GM18951 (cell line): ENCODE measurements around the gene UBE2E1.
"Not testable (repeated sequence)": the region's sequence is repeated elsewhere in the genome, so short reads cannot be mapped to it uniquely, and the experiment has no call there.

Source experiments
- POLR2A ChIP-seq: IDR thresholded peaks from 4 replicates; pipeline ENCODE4 v1.6.1; 2011; ENCODE audit warnings: mild to moderate bottlenecking; ENCODE audit not compliant: insufficient read length, insufficient read depth; ENCODE audit errors: extremely low read depth
- in situ Hi-C: fragments of 300-500 bp; cut with MboI; formaldehyde crosslinking; loops from one replicate; pipeline ENCODE4 v1.12.0; 2022; ENCODE audit warnings: low sequenced_read_pairs, mixed read lengths, inconsistent platforms; ENCODE audit not compliant: unreplicated experiment

The UBE2E1 gene

DNA sequence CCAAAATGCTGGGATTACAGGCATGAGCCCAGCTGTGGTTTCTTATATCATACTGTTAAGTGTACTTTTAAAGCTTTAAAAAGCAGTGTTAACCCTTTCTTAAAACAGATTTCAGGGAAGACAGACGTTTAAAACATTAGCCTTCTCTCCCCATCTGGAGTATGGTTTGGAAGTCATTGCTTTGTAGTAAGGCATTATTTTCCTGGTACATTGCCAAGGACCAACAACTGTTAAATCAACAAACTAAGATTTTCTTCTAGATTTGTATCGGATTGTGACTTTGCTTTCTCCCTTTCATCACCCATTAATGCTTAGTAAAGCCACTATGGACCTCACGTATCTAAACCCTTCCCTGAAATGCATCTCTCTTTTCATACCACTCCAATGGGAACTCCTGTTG is 50.5 kb downstream of the UBE2E1 start:
- in situ Hi-C loops, result no loop called here
- TF ChIP-seq POLR2A, result no peak

GRCh38 chr3:23859012-23859743 is 53.4 kb downstream of the UBE2E1 start:
- in situ Hi-C loops, result no loop called here
- no peak for TF ChIP-seq POLR2A

- TF ChIP-seq POLR2A, result no peak
- in situ Hi-C loops, result no loop called here
Observed at GRCh38 chr3:23859839-23860382, 54.2 kb downstream of the UBE2E1 start.

DNA sequence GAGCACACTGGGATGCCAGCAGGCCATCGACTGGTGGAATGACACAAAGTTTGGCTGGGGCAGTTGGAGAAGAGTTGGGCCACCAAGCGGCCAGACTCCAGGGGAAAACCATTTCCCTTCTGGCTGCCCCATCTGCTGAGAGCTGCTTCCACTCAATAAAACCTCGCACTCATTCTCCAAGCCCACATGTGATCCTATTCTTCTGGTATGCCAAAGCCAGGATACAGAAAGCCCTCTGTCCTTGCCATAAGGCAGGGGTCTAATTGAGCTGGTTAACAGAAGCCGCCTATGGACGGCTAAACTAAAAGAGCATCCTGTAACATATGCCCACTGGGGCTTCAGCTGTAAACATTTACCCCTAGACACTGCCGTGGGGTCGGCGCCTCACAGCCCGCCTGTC is 55.9 kb downstream of the UBE2E1 start:
- TF ChIP-seq POLR2A, result no peak
- in situ Hi-C loops, result no loop called here

- in situ Hi-C loops, result no loop called here
- no peak for TF ChIP-seq POLR2A
Observed at GRCh38 chr3:23863060-23863459, 57.3 kb downstream of the UBE2E1 start.

DNA sequence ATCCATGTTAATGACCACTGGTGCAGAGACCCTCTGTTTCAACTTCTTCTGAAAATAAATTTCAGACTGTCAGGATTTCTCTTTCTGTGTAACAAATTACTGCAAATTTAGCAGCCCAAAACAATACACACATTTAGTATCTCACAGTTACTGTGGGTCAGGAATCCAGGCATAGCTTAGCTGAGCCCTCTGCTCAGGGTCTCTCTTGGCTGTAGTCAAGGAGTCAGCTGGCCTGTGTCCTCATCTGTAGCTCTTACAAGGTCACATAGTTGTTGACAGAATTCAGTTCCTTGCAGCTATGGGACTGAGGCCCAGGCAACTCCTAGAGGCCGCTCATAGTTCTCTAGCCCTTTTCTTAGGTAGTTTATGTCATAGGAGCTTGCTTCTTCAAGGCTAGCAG is 59.2 kb downstream of the UBE2E1 start:
- in situ Hi-C loops, result no loop called here
- TF ChIP-seq POLR2A, result no peak

GRCh38 chr3:23865595-23866396 is 60.0 kb downstream of the UBE2E1 start:
- in situ Hi-C loops, result no loop called here
- no peak for TF ChIP-seq POLR2A

DNA sequence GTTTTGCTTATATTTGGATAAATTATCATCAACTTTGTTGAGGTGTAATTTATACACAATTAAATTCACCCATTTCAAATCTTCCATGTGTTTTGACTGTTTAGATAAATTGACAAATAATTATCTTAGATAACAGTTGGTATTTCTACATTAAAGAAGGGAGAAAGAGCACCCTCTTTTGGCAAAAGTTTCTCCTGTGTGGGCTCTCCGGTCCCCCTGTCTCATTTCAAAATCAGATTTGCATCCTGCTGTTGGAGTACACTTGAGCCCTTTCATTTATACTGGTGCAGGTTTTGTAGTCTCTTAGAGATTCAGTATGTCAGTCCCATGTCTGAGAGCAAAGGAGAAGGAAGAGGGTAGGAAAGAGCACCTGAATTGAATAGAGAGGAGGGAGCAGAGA is 61.6 kb downstream of the UBE2E1 start:
- TF ChIP-seq POLR2A, result no peak
- in situ Hi-C loops, result no loop called here

- TF ChIP-seq POLR2A, result no peak
- in situ Hi-C loops, result no loop called here
Observed at GRCh38 chr3:23867838-23868237, 62.1 kb downstream of the UBE2E1 start.

GRCh38 chr3:23869977-23870662 is 64.4 kb downstream of the UBE2E1 start:
- in situ Hi-C loops, result no loop called here
- no peak for TF ChIP-seq POLR2A

DNA sequence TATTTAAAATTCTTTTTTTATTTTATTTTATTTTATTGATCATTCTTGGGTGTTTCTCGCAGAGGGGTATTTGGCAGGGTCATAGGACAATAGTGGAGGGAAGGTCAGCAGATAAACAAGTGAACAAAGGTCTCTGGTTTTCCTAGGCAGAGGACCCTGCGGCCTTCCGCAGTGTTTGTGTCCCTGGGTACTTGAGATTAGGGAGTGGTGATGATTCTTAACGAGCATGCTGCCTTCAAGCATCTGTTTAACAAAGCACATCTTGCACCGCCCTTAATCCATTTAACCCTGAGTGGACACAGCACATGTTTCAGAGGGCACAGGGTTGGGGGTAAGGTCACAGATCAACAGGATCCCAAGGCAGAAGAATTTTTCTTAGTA is 64.9 kb downstream of the UBE2E1 start:
- in situ Hi-C loops, result not testable (repeated sequence)

DNA sequence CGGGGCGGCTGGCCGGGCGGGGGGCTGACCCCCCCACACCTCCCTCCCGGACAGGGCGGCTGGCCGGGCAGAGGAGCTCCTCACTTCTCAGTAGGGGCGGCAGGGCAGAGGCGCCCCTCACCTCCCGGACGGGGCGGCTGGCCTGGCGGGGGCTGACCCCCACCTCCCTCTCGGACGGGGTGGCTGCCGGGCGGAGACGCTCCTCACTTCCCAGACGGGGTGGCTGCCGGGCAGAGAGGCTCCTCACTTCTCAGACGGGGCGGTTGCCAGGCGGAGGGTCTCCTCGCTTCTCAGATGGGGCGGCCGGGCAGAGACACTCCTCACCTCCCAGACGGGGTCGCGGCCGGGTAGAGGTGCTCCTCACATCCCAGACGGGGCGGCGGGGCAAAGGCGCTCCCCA is 65.6 kb downstream of the UBE2E1 start:
- in situ Hi-C loops, result not testable (repeated sequence)

GRCh38 chr3:23872330-23872729 is 66.6 kb downstream of the UBE2E1 start:
- no peak for TF ChIP-seq POLR2A
- in situ Hi-C loops, result no loop called here
